Skin of body (tissue), 2 donors: ENCODE measurements around the gene CACNG3. TPM values are rescaled to one million over a fixed set of nuclear protein-coding genes. Genes with fewer than 3 reads are reported as not detected.
"Not testable (repeated sequence)": the region's sequence is repeated elsewhere in the genome, so short reads cannot be mapped to it uniquely, and the experiment has no call there.

Experiments used
- DNase-seq: peaks from one replicate; lab custom pipeline; 2025; lab: John Stamatoyannopoulos, UW
- total RNA-seq: library from RNA; depleted of rRNA; stranded (reverse); fragments of >200 nt; gene quantifications from one replicate; pipeline ENCODE4 v1.2.3, GENCODE V29; 2014

CACNG3 gene
- total RNA-seq, 1 donor from 2014 or later = not detected

- no peak for DNase-seq
These were observed 76.5 kb downstream of the CACNG3 start for GRCh38 chr16:24332582-24333090.

GRCh38 chr16:24336491-24336890 lies 80.4 kb downstream of the CACNG3 start:
- no peak for DNase-seq

- no peak for DNase-seq
These were observed 80.9 kb downstream of the CACNG3 start for GRCh38 chr16:24337013-24337412.

GRCh38 chr16:24343829-24344228 lies 87.7 kb downstream of the CACNG3 start:
- DNase-seq = not testable (repeated sequence)

GRCh38 chr16:24344784-24345183 lies 88.6 kb downstream of the CACNG3 start:
- DNase-seq = no peak

- DNase-seq = no peak
These were observed 89.6 kb downstream of the CACNG3 start for GRCh38 chr16:24345704-24346103.

GRCh38 chr16:24346734-24347133 lies 90.6 kb downstream of the CACNG3 start:
- DNase-seq = no peak

- DNase-seq = no peak
These were observed 91.4 kb downstream of the CACNG3 start for GRCh38 chr16:24347556-24347955.

- DNase-seq = no peak
These were observed 92.6 kb downstream of the CACNG3 start for GRCh38 chr16:24348545-24349290.

- DNase-seq = no peak
These were observed 93.2 kb downstream of the CACNG3 start for GRCh38 chr16:24349320-24349719.

GRCh38 chr16:24352746-24353145 lies 96.6 kb downstream of the CACNG3 start:
- DNase-seq = no peak

GRCh38 chr16:24353622-24354021 lies 97.5 kb downstream of the CACNG3 start:
- no peak for DNase-seq

- no peak for DNase-seq
These were observed 101.4 kb downstream of the CACNG3 start for GRCh38 chr16:24357511-24357910.

- no peak for DNase-seq
These were observed 102.0 kb downstream of the CACNG3 start for GRCh38 chr16:24358117-24358516.

- DNase-seq = no peak
These were observed 103.4 kb downstream of the CACNG3 start for GRCh38 chr16:24359490-24359889.

- no peak for DNase-seq
These were observed 104.8 kb downstream of the CACNG3 start for GRCh38 chr16:24360936-24361335.

- DNase-seq = no peak
These were observed 108.5 kb downstream of the CACNG3 start for GRCh38 chr16:24364596-24364995.

GRCh38 chr16:24367186-24367710 lies 111.1 kb downstream of the CACNG3 start:
- DNase-seq = no peak

- no peak for DNase-seq
These were observed 116.7 kb downstream of the CACNG3 start for GRCh38 chr16:24372824-24373223.

- DNase-seq = no peak
These were observed 122.9 kb downstream of the CACNG3 start for GRCh38 chr16:24378999-24379398.

GRCh38 chr16:24381470-24382118 lies 125.5 kb downstream of the CACNG3 start:
- no peak for DNase-seq

GRCh38 chr16:24382762-24383407 lies 126.8 kb downstream of the CACNG3 start:
- no peak for DNase-seq
